T-helper 1 cell treated with Interleukin-12 subunit alpha and Interleukin-12 subunit beta and Interleukin-4 antibody, amounts not matched to agents 30 ng/mL and 1 ng/mL, for 36 hours (primary cell): ENCODE results near the gene MALRD1. TPM values are rescaled to one million over a fixed set of nuclear protein-coding genes. Genes with fewer than 3 reads are reported as not detected.

Experiments
- intact Hi-C: fragments of 100-400 bp; cut with micrococcal nuclease; formaldehyde crosslinking; loops from one replicate; pipeline ENCODE4 v1.15.1; 2024
- total RNA-seq: library from RNA; stranded (reverse); gene quantifications from 2 replicates; pipeline ENCODE4 v1.2.3, GENCODE V29; 2022

MALRD1 gene
- total RNA-seq, 1 donor from 2014 or later: not detected

DNA sequence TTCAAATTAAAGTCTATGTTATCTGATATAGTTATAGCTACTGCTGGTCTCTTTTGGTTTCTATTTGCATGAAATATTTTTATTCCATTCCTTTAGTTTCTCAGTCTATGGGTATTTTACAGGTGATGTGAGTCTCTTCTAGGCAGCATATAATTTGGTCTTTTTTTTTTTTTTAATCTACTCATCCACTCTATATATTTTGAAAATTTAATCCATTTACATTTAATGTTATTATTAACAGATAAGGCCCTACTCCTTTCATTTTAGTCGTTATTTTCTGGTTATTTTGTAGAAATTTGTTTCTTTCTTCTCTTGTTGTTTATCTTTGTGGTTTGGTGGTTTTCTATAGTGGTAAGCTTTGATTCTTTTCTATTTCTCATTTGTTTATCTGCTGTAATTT is 58.8 kb downstream of the MALRD1 start:
- intact Hi-C loops: no loop called here

- intact Hi-C loops: no loop called here
Measured at GRCh38 chr10:19111501-19112267, 63.1 kb downstream of the MALRD1 start.

DNA sequence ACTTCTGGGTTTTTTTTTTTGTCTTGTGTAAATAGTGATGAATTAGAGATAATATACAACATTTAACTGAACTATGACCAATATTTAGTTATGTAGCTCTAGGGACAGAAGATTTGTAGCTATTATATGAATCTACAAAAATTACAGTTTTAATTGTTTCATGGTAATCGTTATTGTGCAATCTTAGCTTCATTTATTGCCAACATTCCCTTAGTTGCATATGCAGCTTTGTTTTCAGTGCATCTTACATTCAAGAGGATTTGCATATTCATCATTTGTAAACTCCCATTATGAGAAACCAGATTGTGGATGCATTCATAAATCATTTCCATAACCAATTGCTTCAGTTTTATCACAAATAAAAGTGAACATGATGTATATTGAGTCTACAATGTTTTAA is 68.8 kb downstream of the MALRD1 start:
- intact Hi-C loops: no loop called here

DNA sequence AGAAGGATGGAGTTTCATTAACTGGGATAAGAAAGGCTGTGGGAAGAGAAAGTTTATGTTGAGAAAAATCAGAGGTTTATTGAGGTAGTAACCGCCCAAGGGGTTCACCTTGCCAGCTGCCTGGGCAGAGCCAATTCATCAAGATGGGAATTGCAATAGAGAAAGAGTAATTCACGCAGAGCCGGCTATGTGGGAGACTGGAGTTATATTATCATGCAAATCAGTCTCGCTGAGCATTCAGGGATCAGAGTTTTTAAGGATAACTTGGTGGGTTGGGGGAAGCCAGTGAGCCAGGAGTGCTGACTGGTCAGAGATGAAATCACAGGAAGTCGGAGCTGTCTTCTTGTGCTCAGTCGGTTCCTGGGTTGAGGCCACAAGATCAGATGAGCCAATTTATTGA is 70.6 kb downstream of the MALRD1 start:
- intact Hi-C loops: no loop called here

DNA sequence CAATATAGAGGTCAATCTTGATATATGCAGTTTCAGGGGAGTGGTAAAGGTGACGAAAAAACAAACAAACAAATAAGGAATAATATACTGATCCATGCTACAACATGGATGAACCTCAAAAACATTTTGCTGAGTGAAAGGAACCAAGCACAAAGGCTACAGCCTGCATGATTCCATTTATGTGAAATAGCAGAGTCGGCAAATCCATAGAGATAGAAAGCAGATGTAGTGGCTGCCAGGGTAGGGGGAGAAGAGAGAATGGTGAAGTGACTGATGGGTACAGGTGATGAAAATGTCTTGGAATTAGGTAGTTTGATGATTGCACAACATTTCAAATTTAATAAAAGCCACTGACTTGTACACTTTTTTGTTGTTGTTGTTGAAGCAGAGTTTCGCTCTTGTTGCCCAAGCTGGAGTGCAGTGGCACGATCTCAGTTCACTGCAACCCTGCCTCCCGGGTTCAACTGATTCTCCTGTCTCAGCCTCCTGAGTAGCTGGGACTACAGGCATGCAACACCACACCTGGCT is 71.8 kb downstream of the MALRD1 start:
- intact Hi-C loops: no loop called here

DNA sequence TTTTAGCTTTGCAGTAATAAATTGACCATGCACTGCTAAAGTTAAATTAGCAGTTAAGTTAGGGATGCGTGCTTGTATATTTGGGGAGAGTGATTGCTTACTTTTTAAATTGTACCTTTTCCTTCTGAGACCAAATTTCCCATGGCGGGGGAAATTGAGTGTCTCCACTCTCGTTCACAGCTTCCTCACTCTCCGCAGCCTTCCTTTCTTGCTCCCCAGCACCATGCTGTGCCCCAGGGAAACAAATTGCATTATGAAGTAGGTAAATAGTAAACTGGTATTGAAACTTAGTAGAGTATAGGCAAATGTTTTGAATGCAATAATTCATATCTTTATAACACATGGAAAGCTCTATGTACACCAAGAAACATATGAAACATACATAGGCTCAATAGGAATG is 85.4 kb downstream of the MALRD1 start:
- intact Hi-C loops: no loop called here

DNA sequence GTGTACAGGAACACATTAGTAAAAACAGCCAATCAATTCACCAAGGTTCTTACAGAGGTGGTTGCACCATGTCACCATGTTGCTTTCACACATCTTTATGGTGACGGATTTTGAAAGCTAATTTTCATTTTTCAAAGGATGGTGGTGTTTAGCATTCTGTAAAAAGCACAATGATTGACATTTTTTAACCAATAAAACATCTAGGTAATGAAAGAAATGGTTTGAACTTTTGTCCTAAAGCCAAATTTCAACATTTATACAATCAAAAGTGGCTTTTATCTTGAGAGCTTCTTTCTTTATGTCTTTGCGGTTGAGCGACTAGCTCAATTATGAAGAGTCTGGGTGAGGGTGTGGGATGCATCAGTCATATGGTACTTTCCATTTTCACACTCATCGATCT is 94.4 kb downstream of the MALRD1 start:
- intact Hi-C loops: no loop called here

DNA sequence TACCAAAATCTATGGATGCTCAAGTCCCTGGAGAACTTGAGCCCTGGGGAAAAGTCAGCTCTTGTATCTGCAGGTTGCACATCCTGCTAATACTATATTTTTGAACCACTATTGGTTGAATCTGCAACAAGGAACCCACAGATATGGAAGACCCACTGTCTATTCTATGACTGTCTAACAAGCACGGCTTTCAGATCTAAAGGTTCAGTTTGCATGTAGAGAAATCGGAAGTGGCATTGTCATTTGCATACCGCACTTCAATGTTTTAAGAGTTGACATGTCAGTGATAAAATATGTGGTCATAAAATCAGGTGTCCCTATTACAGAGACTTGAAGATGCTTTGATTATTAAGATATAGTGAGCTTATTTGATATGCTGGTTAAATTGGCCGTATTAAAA is 95.6 kb downstream of the MALRD1 start:
- intact Hi-C loops: no loop called here

DNA sequence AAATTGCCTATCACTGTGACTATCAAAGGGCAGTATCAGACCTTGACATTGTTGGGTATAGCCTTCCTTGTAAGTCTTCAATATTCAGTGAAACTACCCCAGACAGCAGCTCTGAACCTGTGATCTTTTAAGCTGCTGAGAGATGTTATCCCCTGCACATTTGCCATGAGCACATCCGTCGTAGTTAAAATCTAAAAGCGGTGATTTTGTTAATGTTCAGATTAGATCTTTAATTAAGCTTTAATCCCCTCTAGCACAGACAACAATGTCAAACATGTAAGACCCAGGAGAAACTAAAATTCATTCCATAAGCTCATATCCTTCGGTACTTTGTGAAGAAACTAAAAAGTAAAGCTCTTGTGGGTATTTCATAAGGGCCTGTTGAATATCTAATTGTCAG is 105.8 kb downstream of the MALRD1 start:
- intact Hi-C loops: no loop called here

- intact Hi-C loops: no loop called here
Measured at GRCh38 chr10:19158358-19158757, 109.8 kb downstream of the MALRD1 start.

DNA sequence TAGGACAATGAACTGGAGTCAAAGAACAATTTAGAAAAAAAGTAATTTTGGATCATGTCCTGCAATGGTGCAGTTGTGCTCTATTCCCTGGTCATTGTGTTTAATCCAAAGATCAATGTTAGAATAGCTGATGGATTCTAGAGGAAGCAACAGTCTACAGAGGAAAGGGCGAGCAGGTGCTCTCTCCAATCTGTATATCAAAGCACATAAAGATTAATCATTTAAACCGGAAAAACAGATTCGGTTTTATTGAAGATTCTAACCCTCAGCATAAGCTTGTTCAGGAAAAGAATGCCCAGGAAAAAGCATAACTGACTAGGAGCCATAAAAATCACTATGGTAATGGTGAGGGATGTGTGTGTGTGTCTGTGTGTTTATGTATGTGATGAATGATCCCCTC is 110.3 kb downstream of the MALRD1 start:
- intact Hi-C loops: no loop called here

GRCh38 chr10:19164461-19164860 is 115.9 kb downstream of the MALRD1 start:
- intact Hi-C loops: no loop called here

- intact Hi-C loops: no loop called here
Measured at GRCh38 chr10:19168584-19168983, 120.0 kb downstream of the MALRD1 start.

- intact Hi-C loops: no loop called here
Measured at GRCh38 chr10:19169041-19169440, 120.4 kb downstream of the MALRD1 start.

DNA sequence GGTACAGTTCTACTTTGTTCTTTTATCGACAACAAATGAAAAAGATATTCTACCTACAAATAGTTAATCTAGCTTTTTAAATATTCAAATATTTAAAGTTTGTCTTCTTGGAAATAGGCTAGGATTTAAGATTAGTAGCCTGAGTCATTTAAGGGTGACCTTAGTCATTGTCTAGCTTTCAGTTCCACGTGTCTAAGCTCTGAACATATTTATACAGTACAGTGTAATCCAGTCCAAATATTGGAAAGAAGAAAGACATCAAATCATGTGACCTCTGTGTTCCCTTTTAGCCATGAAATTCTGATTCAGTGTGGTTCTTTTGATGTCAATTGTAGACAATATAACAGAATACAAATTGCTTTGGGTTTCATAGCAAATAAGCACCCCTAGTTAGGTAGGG is 121.1 kb downstream of the MALRD1 start:
- intact Hi-C loops: no loop called here

- intact Hi-C loops: no loop called here
Measured at GRCh38 chr10:19178675-19179074, 130.1 kb downstream of the MALRD1 start.

- intact Hi-C loops: no loop called here
Measured at GRCh38 chr10:19184891-19185290, 136.3 kb downstream of the MALRD1 start.

DNA sequence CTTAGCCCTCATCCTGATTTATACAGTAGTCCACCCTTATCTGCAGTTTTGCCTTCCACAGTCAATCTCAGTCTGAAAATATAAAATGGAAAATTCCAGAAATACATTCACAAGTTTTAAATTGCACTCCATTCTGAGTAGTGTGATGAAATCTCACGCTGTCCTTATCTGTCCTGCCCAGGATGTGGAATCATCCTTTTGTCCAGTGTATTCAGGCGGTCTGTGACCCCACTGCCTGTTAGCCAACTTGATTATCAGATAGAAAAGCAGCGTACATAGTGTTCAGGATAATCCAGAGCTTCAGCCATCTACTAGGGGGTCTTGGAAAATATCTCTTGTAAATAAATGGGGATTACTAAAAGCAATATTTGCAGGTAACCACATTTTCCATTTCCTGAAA is 146.3 kb downstream of the MALRD1 start:
- intact Hi-C loops: no loop called here

GRCh38 chr10:19195698-19196097 is 147.1 kb downstream of the MALRD1 start:
- intact Hi-C loops: no loop called here

GRCh38 chr10:19200211-19200610 is 151.6 kb downstream of the MALRD1 start:
- intact Hi-C loops: no loop called here

- intact Hi-C loops: no loop called here
Measured at GRCh38 chr10:19204246-19204917, 155.8 kb downstream of the MALRD1 start.

- intact Hi-C loops: no loop called here
Measured at GRCh38 chr10:19209319-19209718, 160.7 kb downstream of the MALRD1 start.

- intact Hi-C loops: no loop called here
Measured at GRCh38 chr10:19212590-19212989, 164.0 kb downstream of the MALRD1 start.
